Transverse colon (tissue), 4 donors: ENCODE data around the gene CFAP46. TPM values are rescaled to one million over a fixed set of nuclear protein-coding genes. Genes with fewer than 3 reads are reported as not detected.

Source experiments
- DNase-seq: peaks from one replicate; pipeline ENCODE4 v3.0.0-alpha.2; 2019
- H3K27ac ChIP-seq, 4 donors: fragments of 200-600 bp; sonication (generic); 2 replicates each; pipeline ENCODE4 v1.5.1; 2016 to 2018; ENCODE audit warnings: inconsistent platforms in 4 of 4
- H3K27me3 ChIP-seq: fragments of 200-600 bp; sonication (generic); 2 replicates; pipeline ENCODE4 v1.5.1; 2017; ENCODE audit warnings: inconsistent platforms
- H3K36me3 ChIP-seq, 4 donors: fragments of 200-600 bp; sonication (generic); 2 replicates each; pipeline ENCODE4 v1.5.1; 2017 to 2019; ENCODE audit warnings: inconsistent platforms in 4 of 4
- H3K4me1 ChIP-seq, 4 donors: fragments of 200-600 bp; sonication (generic); 2 replicates each; pipeline ENCODE4 v1.5.1; 2017 to 2020; ENCODE audit warnings: inconsistent platforms in 4 of 4
- H3K4me3 ChIP-seq, 4 donors: fragments of 200-600 bp; sonication (generic); 1 replicate in 1 of 4; 2 replicates in 3 of 4; pipeline versions ENCODE4 v1.5.1 to v1.6.1; 2017 to 2019; ENCODE audit warnings: inconsistent platforms in 4 of 4
- H3K9me3 ChIP-seq, 2 donors: fragments of 200-600 bp; sonication (generic); 2 replicates each; pipeline ENCODE4 v1.5.1; 2017 to 2019; ENCODE audit warnings: inconsistent platforms in 2 of 2
- CTCF ChIP-seq, 5 experiments: fragments of 200-600 bp in 3 of 5; fragments of 450-650 bp in 2 of 5; sonication (generic) in 3 of 5; IDR thresholded peaks; 1 replicate in 2 of 5; 2 replicates in 3 of 5; pipeline ENCODE4 v1.5.1; 2016 to 2017; ENCODE audit warnings: antibody characterized with exemption in 5 of 5, inconsistent platforms in 3 of 5, mild to moderate bottlenecking in 2 of 5, moderate library complexity in 1 of 5
- EP300 ChIP-seq: sonication (generic); formaldehyde crosslinking; IDR thresholded peaks from one replicate; pipeline ENCODE4 v1.6.1; 2017; ENCODE audit warnings: antibody characterized with exemption, low read depth
- POLR2A ChIP-seq: fragments of 450-650 bp; IDR thresholded peaks from one replicate; pipeline ENCODE4 v1.6.1; 2016; ENCODE audit warnings: antibody characterized with exemption, mild to moderate bottlenecking, moderate library complexity
- POLR2AphosphoS5 ChIP-seq, 3 donors: sonication (generic); formaldehyde crosslinking; IDR thresholded peaks; one replicate each; pipeline ENCODE4 v1.6.1; 2016; ENCODE audit warnings: antibody characterized with exemption in 3 of 3
- WGBS, 2 donors: methylation state at CpG; one replicate each; pipeline ENCODE4 v1.1.5; 2018; ENCODE audit warnings: low coverage in 1 of 2; 5-methylcytosine and 5-hydroxymethylcytosine counted together
- in situ Hi-C, 4 donors: fragments of 200-750 bp; cut with MboI; loops; one replicate each; pipeline versions ENCODE4 v1.15.0 to v1.15.1; 2017; ENCODE audit warnings: low sequenced_read_pairs in 3 of 4, low pct_ligation_motif_present in 1 of 4, low pct_unique_long_range_greater_than_20kb in 1 of 4
- intact Hi-C: fragments of 100-400 bp; cut with DNase I; formaldehyde crosslinking; loops from one replicate; pipeline ENCODE4 v1.15.1; 2023; ENCODE audit warnings: low total_unique reads
- total RNA-seq, 4 donors: library from RNA; depleted of rRNA; stranded (reverse); fragments of >200 nt; gene quantifications; one replicate each; pipeline ENCODE4 v1.1.0, GENCODE V29; 2016

Gene CFAP46
- total RNA-seq, 4 donors from 2014 or later: not detected

- WGBS, 2 donors: 87% methylated on average over 24 of the region's 31 CpGs; no CpG with 5 or more reads in 1 of the 2 donors
- H3K36me3 ChIP-seq: no peaks in the 10 kb centered on the region
- H3K4me1 ChIP-seq: no peaks in the 10 kb centered on the region
- no peak for TF ChIP-seq POLR2A
- TF ChIP-seq CTCF (IDR thresholded peaks at IDR 0.05): no peak
- TF ChIP-seq POLR2AphosphoS5 (IDR thresholded peaks at IDR 0.05): no peak
- TF ChIP-seq EP300: no peak
- H3K27me3 ChIP-seq: peaks cover 10% of the 10 kb centered on the region
- DNase-seq: peak; percentile 6
- H3K27ac ChIP-seq: no peak overlapping the region
- no peak overlapping the region for H3K4me3 ChIP-seq
- no peaks in the 10 kb centered on the region for H3K9me3 ChIP-seq
- in situ Hi-C loops (no loop called here), intact Hi-C loops (no loop called here)
These were observed 56.7 kb downstream of the CFAP46 start for GRCh38 chr10:132885451-132886210.

GRCh38 chr10:132884691-132885271 is 57.6 kb downstream of the CFAP46 start:
- Histone ChIP-seq H3K9me3 (no peaks in the 10 kb centered on the region), H3K36me3 (no peaks in the 10 kb centered on the region), H3K4me1 (no peaks in the 10 kb centered on the region), H3K27me3 (peaks cover 12% of the 10 kb centered on the region), H3K4me3 (no peak overlapping the region), H3K27ac (no peak overlapping the region)
- in situ Hi-C loops: no loop called here
- intact Hi-C loops: no loop called here
- DNase-seq: no peak
- WGBS, 2 donors: 87% methylated on average over 24 of the region's 28 CpGs; no CpG with 5 or more reads in 1 of the 2 donors
- TF ChIP-seq CTCF (IDR thresholded peaks at IDR 0.05): no peak
- no peak for TF ChIP-seq POLR2AphosphoS5 (IDR thresholded peaks at IDR 0.05)
- no peak for TF ChIP-seq EP300
- TF ChIP-seq POLR2A: no peak

DNA sequence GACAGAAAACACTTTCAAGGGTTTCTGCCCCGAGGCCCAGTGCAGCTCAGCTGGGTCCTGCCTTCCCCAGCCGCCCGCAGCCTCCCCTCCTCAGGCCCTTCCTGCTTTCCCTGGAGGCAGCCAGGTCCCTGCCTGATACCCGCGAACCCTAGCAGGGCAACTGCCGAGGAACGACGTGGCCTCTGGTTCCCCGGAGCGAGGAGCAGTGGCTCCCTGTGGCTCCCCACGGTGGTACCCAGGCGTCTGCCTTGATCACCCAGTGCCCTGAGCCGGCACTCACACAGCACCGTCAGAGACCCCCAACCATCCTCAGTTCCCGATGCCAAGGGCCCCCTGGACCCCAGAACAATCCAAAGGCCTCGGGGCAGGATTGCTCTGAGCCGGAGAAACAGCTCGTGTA is 58.3 kb downstream of the CFAP46 start:
- in situ Hi-C loops: no loop called here
- Histone ChIP-seq H3K4me1 (peaks cover 0 to 4% (median 0%) of the 10 kb centered on the region in 4 donors), H3K36me3 (no peaks in the 10 kb centered on the region), H3K27me3 (peaks cover 15% of the 10 kb centered on the region), H3K27ac (no peak overlapping the region), H3K4me3 (no peak overlapping the region), H3K9me3 (no peaks in the 10 kb centered on the region)
- WGBS, 2 donors: 67 to 82% methylated on average over 3 to 18 of the region's 18 CpGs
- intact Hi-C loops: no loop called here
- no peak for TF ChIP-seq CTCF (IDR thresholded peaks at IDR 0.05)
- no peak for TF ChIP-seq EP300
- TF ChIP-seq POLR2AphosphoS5 (IDR thresholded peaks at IDR 0.05): no peak
- no peak for DNase-seq

DNA sequence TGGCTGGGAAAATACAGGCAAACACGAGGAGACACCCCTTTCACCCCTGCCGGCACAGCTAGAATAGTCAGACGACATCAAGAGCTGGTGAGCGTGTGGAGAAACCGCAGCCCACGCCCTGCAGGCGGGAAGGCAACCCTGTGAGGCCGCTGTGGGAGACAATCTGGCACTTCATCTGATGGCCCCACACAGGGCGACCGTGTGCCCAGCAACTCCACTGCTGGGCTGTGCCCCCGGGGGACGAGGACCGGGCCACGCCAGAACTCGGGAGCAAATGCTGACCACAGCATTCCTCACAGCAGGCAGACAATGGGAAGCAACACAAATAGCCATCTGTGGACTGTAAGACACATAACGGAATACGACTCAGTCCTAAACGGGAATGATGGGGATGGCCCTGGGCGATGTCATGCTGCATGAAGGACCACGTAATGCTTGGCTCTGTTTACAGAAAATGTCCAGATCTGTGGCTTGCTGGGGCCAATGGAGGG is 58.9 kb downstream of the CFAP46 start:
- Histone ChIP-seq H3K4me3 (no peak overlapping the region), H3K9me3 (no peaks in the 10 kb centered on the region), H3K27ac (no peak overlapping the region), H3K36me3 (no peaks in the 10 kb centered on the region), H3K27me3 (peaks cover 20% of the 10 kb centered on the region), H3K4me1 (peaks cover 0 to 4% (median 0%) of the 10 kb centered on the region in 4 donors)
- 53 to 70% methylated on average over 4 to 18 of the region's 20 CpGs for WGBS, 2 donors
- intact Hi-C loops (no loop called here), in situ Hi-C loops (no loop called here)
- no peak for DNase-seq
- TF ChIP-seq POLR2AphosphoS5 (IDR thresholded peaks at IDR 0.05) (no peak), POLR2A (no peak), CTCF (IDR thresholded peaks at IDR 0.05) (no peak)
